GM19240 (cell line): ENCODE results near the gene RNF213.
"Not testable (repeated sequence)": the region's sequence is repeated elsewhere in the genome, so short reads cannot be mapped to it uniquely, and the experiment has no call there.

ENCODE experiments used
- DNase-seq: peaks from one replicate; pipeline ENCODE4 v3.0.0; 2011; ENCODE audit warnings: low spot score; ENCODE audit not compliant: insufficient read length

RNF213 gene

GRCh38 chr17:80316927-80317705 lies 56.5 kb downstream of the RNF213 start:
- no peak for DNase-seq

- no peak for DNase-seq
These were observed 57.0 kb downstream of the RNF213 start for GRCh38 chr17:80317706-80317980.

GRCh38 chr17:80318166-80318565 lies 57.5 kb downstream of the RNF213 start:
- DNase-seq = no peak

GRCh38 chr17:80319262-80319998 lies 58.8 kb downstream of the RNF213 start:
- no peak for DNase-seq

GRCh38 chr17:80319999-80320344 lies 59.3 kb downstream of the RNF213 start:
- no peak for DNase-seq

- no peak for DNase-seq
These were observed 59.8 kb downstream of the RNF213 start for GRCh38 chr17:80320496-80320895.

- no peak for DNase-seq
These were observed 62.2 kb downstream of the RNF213 start for GRCh38 chr17:80322864-80323263.

- DNase-seq = no peak
These were observed 63.3 kb downstream of the RNF213 start for GRCh38 chr17:80323982-80324381.

- DNase-seq = no peak
These were observed 66.9 kb downstream of the RNF213 start for GRCh38 chr17:80327518-80327917.

- no peak for DNase-seq
These were observed 68.2 kb downstream of the RNF213 start for GRCh38 chr17:80328634-80329380.

- DNase-seq = not testable (repeated sequence)
These were observed 68.8 kb downstream of the RNF213 start for GRCh38 chr17:80329421-80329820.

GRCh38 chr17:80330276-80330675 lies 69.6 kb downstream of the RNF213 start:
- no peak for DNase-seq

GRCh38 chr17:80330938-80331337 lies 70.3 kb downstream of the RNF213 start:
- DNase-seq = not testable (repeated sequence)

- DNase-seq = no peak
These were observed 71.2 kb downstream of the RNF213 start for GRCh38 chr17:80331820-80332219.

GRCh38 chr17:80337195-80337895 lies 76.7 kb downstream of the RNF213 start:
- DNase-seq = no peak

- DNase-seq = no peak
These were observed 78.5 kb downstream of the RNF213 start for GRCh38 chr17:80339118-80339517.

GRCh38 chr17:80339731-80340456 lies 79.2 kb downstream of the RNF213 start:
- DNase-seq = no peak

GRCh38 chr17:80345321-80345720 lies 84.7 kb downstream of the RNF213 start:
- no peak for DNase-seq

GRCh38 chr17:80345841-80346497 lies 85.3 kb downstream of the RNF213 start:
- DNase-seq = no peak

- DNase-seq = no peak
These were observed 86.0 kb downstream of the RNF213 start for GRCh38 chr17:80346498-80347275.
